Measurements from ENCODE around the gene ELANE.

DNA sequence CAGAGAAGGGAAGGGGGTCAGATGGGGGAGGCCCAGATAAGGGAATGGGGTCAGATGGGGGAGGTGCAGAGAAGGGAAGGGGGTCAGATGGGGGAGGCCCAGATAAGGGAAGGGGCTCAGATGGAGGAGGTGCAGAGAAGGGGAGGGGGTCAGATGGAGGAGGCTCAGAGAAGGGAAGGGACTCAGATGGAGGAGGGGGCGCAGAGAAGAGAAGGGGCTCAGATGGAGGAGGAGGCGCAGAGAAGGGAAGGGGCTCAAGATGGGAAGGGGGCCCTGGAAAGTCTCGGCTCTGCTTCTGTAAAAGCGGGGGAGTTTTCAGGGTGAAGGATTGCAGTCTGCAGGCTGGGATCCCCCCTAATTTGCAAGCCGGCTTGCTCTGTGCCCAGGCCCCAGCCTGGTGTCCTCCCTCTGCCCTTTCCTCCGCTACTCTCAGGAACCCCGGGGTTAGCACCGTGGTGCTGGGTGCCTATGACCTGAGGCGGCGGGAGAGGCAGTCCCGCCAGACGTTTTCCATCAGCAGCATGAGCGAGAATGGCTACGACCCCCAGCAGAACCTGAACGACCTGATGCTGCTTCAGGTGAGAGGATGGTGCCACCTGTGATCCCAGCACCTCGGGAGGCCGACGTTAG, 22.9 kb upstream of the ELANE start:
- TF ChIP-seq, protein P1, sequence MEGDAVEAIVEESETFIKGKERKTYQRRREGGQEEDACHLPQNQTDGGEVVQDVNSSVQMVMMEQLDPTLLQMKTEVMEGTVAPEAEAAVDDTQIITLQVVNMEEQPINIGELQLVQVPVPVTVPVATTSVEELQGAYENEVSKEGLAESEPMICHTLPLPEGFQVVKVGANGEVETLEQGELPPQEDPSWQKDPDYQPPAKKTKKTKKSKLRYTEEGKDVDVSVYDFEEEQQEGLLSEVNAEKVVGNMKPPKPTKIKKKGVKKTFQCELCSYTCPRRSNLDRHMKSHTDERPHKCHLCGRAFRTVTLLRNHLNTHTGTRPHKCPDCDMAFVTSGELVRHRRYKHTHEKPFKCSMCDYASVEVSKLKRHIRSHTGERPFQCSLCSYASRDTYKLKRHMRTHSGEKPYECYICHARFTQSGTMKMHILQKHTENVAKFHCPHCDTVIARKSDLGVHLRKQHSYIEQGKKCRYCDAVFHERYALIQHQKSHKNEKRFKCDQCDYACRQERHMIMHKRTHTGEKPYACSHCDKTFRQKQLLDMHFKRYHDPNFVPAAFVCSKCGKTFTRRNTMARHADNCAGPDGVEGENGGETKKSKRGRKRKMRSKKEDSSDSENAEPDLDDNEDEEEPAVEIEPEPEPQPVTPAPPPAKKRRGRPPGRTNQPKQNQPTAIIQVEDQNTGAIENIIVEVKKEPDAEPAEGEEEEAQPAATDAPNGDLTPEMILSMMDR (IDR thresholded peaks at IDR 0.05; ENCODE audit: insufficient read depth, low read length): no peak
- TF ChIP-seq POLR2AphosphoS5 (IDR thresholded peaks at IDR 0.05; ENCODE audit: low read depth) (no peak; the same call in 1 of the 2 replicates), REST (IDR thresholded peaks at IDR 0.05; ENCODE audit: insufficient replicate concordance, low read depth) (no peak)
